Amniotic stem cell (primary cell): ENCODE measurements around the gene IGF2R.
"Not testable (repeated sequence)": the region's sequence is repeated elsewhere in the genome, so short reads cannot be mapped to it uniquely, and the experiment has no call there.

Experiments
- DNase-seq: peaks from one replicate; lab custom pipeline; 2025; lab: John Stamatoyannopoulos, UW

The IGF2R gene

DNA sequence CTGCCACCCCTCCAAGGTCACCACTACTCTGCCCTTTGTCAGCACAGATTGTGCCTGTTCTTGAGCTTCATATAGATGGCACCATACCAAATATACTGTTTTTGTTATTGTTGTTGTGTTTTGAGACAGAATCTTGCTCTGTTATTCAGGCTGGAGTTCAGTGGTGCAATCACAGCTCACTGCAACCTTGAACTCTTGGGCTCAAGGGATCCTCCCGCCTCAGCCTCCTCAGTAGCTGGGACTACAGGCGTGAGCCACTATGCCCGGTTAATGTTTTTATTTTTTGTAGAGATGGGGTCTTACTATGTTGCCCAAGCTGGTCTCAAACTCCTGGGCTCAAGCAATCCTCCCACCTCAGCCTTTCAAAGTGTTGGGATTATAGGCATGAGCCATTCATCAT, 171.6 kb downstream of the IGF2R start:
- not testable (repeated sequence) for DNase-seq

DNA sequence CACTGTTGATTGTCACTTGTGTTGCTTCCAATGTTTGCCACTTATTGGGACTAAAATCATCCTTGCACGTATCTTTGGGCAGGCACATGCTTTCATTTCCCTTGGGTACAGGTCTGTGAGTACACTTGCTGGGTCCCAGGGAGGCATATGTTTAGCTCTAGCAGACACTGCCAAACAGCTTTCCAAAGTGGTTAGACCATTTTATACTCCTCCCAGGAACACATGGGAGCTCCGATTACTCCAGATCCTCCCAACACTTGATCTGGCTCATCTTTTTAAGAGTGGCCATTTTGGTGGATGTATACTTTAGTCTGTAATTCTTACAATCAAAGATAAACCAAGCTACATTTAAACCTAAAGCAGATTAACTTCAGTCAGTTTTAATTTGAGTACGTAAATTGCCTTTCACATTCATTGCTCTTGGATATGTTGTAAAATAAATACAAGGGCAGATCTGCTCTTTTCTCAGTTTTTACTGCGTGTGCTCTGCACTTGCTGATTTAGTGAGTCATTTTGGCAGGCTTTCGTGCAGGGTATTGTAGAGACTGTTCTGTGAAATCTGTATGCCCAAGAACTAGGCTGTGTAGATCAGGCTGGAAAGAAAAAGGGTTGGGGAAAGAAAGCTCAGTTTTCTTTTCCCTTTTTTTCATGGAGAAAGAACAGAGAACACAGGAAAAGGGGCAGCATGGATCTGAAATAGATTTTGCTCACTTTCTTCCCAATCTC, 172.3 kb downstream of the IGF2R start:
- DNase-seq = peak; percentile 49

DNA sequence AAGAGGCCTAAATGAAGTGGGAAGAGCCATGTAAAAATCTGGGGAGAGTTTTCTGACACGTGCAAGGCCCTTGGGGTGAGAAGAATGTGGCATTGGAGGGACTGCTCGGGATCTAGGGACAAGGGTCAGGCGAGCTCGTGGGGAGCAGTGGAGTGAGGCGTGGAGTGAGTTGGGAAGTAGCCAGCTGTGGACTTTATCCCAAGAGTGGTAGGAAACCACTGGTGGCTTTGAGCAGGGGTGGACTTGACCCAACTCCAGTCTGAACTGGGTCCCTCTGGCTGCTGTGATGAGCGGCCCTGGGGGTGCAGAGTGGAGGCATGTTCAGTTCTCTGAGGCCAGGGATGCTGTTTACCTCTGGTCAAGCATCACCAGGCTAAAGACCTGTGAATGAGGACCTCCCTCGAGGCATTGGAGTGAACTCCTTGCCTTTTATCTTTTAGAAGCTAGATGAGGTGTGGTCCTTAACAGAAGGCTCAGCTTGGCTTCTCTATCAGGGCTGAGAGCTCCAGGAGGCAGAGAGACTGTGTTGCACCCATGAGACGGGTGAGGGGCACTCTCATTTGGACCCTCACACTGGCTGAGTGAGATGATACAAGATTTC, 173.3 kb downstream of the IGF2R start:
- DNase-seq = no peak

DNA sequence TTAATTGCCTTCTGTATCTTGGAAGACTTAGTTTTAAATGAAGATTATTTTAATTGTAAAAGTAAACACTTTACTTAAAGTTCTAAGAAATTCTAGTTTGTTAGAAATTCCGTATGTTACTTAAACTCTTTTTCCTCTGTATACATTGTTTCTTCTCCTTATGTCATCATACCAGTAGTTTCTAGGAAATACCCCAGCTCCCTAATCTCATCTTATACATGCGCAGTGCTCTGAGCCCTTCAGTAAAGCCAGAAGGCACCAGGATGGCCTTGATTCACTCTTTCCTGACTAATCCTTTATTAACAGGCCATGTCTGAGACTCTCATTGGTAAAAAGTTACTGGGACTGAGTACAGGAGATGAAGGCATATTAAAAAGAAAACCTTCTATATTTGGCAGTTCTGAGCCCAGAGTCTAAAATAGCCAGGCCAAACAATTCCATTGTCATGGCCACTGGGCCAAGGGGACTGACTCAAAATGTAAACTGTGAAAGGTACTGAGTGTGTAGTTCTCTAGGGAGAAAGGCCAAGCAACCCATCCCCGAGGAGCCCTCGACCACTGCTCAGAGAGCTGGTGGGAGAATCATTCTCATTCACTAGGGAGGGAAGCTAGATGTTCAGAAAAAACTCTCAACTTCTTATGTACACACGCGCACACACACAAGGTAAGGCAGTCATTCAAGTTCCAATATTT, 177.7 kb downstream of the IGF2R start:
- DNase-seq = no peak

DNA sequence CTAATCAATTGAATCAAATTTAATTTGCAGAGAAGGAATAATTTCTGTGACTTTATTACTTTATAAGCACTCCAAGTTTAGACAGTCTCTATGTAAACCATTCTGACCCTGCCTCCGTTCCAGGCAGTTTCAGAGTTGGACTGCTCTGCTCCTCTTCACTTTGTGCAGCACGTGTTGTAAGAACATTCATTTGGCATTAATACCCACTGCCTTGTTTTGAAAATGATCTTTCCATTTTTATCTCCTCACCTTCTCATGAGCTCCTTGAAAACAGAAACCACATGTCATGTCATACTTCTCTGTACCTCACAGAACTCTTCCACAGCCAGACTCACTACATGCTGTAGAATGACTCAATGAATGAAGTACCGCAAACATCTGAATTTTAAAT, 178.3 kb downstream of the IGF2R start:
- DNase-seq = no peak

DNA sequence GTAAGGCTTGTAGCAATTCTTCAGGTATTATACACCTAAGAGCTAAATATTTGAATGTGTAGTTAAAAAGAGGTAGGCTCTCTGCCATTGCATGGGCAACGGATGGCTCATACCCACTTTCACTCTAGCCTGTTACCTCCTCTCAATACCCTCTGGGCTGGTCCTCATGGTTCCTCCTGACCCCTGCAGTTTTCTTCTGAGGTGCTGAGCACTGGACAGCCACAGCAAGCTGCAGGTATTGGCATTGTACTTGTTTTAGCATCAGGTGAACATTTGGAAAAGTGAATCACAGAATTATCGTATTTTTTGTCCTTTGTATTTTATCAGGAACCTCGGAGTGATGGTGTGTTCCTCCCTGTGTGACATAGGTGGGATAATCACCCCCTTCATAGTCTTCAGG, 185.6 kb downstream of the IGF2R start:
- no peak for DNase-seq

DNA sequence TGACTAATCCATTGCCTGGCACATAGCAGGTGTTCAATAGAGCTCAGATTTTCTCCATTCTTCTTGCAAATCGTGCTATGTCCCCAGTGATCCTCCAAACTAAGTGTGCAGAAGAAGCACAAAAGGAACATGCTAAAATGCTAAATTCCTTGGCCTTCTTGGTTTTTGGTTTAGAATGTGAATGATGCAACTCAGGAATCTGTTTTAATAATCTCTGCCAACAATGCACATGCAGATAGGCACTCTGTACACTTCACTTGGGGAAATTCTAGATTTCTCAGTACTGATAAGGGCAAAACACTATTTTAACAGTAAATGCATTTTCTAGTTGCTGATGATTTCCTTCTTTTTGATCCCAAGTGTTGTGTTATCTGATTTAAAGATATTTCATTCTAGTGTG, 188.0 kb downstream of the IGF2R start:
- DNase-seq = no peak

DNA sequence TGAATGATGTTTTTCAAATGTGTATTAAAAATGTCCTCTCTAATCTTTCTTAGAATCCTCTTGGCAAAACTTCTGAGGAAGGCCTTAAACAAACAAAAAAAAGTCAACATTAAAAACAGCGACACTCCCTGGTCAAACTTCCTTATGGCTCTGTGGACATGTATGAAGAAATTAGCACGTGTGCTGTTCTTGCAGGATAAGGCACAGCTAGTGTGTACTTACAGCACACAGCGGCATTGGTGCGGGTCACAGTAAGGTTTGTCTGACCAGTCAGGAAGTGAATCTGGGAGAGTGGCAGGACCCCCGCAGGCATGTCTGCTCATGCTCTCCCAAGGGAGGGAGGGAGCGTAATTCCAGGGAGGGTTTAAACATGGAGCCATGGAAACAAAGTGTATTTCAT, 191.6 kb downstream of the IGF2R start:
- DNase-seq = no peak
